Brain microvascular endothelial cell (primary cell): Measurements from ENCODE around the gene FYCO1.

Source experiments
- DNase-seq: peaks from one replicate; pipeline ENCODE4 v3.0.0-alpha.2; 2020
- H3K27ac ChIP-seq: fragments of 250-450 bp; sonication (Bioruptor Pico); 2 replicates; pipeline ENCODE4 v1.5.1; 2020; ENCODE audit warnings: mild to moderate bottlenecking, moderate library complexity
- H3K27me3 ChIP-seq: fragments of 250-450 bp; sonication (Bioruptor Pico); replicated peaks from 2 replicates; pipeline ENCODE4 v1.5.1; 2020; ENCODE audit warnings: mild to moderate bottlenecking
- H3K36me3 ChIP-seq: fragments of 250-450 bp; sonication (Bioruptor Pico); replicated peaks from 2 replicates; pipeline ENCODE4 v1.5.1; 2020; ENCODE audit warnings: mild to moderate bottlenecking
- H3K4me3 ChIP-seq: 2 replicates; pipeline ENCODE4 v1.5.1; 2011; ENCODE audit warnings: low read depth, mild to moderate bottlenecking, control low read depth, low read length, moderate library complexity
- in situ Hi-C: cut with HindIII; loops from 2 replicates; pipeline ENCODE4 v1.10.0; 2017; ENCODE audit warnings: low sequenced_read_pairs, low pct_ligation_motif_present
- TF ChIP-seq, protein P1 (sequence below): IDR thresholded peaks from 2 replicates; pipeline ENCODE4 v1.5.1; 2011; ENCODE audit warnings: low read depth, mild to moderate bottlenecking, moderate library complexity, low read length, control low read depth, inconsistent platforms; ENCODE audit errors: missing control alignments

FYCO1 gene

DNA sequence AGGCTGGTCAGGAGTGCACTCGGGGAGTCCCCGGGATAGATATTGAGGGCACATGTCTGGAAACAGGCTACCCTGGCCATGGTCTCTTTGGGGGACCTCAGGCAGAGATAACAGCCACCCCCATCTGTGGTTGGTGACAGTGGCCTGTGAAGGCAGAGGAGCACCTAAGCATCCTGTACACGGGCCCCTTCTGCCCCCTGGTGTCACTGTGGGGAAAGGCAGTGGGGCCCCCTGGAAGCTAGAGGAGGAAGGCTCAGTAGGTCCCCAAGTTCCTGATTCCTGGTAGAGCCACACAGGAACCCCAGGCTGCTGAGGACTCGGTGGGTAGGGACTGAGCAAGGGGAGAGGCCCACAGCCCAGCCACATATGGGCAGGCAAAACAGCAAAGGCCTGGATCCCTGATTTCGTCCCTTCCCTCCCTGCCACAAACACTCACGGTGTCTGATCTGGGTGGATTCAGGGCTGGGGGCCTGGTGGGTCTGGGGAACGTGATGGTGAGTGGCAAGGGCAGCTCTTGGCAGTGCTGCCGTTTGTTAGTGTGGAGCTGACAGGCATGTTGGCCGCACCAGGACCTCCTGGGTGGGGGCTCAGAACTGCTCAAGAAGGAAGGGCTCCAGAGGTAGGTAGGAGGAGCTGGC lies 66.5 kb downstream of the FYCO1 start:
- H3K27me3 ChIP-seq: no peaks in the 10 kb centered on the region
- TF ChIP-seq, protein P1, sequence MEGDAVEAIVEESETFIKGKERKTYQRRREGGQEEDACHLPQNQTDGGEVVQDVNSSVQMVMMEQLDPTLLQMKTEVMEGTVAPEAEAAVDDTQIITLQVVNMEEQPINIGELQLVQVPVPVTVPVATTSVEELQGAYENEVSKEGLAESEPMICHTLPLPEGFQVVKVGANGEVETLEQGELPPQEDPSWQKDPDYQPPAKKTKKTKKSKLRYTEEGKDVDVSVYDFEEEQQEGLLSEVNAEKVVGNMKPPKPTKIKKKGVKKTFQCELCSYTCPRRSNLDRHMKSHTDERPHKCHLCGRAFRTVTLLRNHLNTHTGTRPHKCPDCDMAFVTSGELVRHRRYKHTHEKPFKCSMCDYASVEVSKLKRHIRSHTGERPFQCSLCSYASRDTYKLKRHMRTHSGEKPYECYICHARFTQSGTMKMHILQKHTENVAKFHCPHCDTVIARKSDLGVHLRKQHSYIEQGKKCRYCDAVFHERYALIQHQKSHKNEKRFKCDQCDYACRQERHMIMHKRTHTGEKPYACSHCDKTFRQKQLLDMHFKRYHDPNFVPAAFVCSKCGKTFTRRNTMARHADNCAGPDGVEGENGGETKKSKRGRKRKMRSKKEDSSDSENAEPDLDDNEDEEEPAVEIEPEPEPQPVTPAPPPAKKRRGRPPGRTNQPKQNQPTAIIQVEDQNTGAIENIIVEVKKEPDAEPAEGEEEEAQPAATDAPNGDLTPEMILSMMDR: peak; percentile 93
- DNase-seq: no peak
- peaks cover 13% of the 10 kb centered on the region for H3K36me3 ChIP-seq
- in situ Hi-C loops: no loop called here
- no peak overlapping the region for H3K27ac ChIP-seq
- no peak overlapping the region for H3K4me3 ChIP-seq

DNA sequence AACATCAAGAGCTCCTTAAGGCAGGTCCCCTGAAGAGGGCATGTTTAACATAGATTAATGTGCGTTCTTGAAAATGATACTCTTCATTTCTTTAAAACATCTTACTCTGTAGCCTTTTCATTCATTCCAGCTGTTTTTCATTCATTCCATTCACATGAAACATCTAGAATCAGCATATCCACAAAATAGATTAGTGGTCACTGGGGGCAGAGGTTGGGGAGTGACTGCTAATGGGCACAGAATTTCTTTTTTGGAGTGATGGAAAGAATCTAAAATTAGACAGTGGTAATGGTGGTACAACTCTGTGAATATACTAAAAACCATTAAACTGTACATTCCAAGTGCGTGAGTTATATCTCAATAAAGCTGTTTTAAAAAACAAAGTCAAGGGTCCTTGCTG lies 67.7 kb downstream of the FYCO1 start:
- in situ Hi-C loops: no loop called here
- TF ChIP-seq, protein P1: no peak
- Histone ChIP-seq H3K27ac (no peak overlapping the region), H3K36me3 (peaks cover 22% of the 10 kb centered on the region), H3K27me3 (no peaks in the 10 kb centered on the region), H3K4me3 (no peak overlapping the region)
- no peak for DNase-seq

DNA sequence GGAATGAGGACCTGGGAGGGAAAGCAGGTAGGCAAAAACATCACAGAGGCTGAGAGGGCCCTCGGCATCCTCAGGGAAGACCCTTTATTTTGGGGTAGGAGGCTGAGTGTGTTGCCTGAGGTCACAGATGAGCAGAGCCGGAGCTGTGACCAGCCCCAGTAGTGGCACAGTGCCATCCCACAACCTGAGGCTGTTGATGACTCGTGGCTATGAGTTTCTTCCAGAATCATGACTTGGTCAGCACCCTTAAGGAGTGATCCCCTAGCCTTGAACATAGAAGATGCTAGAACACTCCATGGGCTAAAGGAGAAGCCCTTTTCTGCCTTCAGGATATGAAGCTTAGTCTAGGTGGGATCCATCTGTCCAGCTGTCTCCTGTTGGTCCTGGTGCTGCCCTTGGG lies 71.9 kb downstream of the FYCO1 start:
- peak; percentile 22 for DNase-seq
- TF ChIP-seq, protein P1: no peak
- Histone ChIP-seq H3K36me3 (peaks cover 15% of the 10 kb centered on the region), H3K4me3 (no peak overlapping the region), H3K27ac (no peak overlapping the region), H3K27me3 (no peaks in the 10 kb centered on the region)
- in situ Hi-C loops: no loop called here

DNA sequence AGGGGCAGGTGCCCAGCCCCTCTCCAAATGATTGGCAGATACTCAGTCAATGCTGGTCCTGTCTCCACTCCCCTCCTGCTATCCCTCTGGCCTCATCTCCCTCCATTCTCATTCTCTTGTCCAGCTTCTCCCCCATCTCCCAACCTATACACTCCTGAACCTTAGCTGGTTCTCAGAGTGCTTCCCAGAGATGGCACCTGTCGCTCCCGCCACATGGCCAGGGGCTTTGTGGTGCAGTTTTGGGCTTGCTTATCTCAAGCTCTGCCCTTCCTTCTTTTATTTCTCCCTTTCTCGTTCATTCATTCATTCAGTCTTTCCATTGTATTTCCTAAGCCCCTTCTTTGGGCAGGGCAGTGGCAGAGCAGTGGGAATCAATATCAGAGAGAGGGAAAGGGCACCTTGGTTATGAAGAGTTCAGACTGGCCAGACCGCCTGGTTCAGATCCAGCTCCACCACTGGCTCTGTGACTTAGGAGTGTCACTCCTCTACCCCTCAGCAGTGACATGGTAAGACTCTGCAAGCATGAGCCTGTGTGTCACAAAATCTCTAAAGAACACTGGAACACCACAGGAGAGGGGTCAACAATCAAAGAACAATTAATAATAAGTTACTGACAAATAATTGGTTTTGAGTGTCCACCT lies 72.6 kb downstream of the FYCO1 start:
- in situ Hi-C loops: no loop called here
- no peak overlapping the region for H3K4me3 ChIP-seq
- no peak overlapping the region for H3K27ac ChIP-seq
- TF ChIP-seq, protein P1: no peak
- H3K36me3 ChIP-seq: peaks cover 15% of the 10 kb centered on the region
- no peak for DNase-seq
- H3K27me3 ChIP-seq: no peaks in the 10 kb centered on the region

DNA sequence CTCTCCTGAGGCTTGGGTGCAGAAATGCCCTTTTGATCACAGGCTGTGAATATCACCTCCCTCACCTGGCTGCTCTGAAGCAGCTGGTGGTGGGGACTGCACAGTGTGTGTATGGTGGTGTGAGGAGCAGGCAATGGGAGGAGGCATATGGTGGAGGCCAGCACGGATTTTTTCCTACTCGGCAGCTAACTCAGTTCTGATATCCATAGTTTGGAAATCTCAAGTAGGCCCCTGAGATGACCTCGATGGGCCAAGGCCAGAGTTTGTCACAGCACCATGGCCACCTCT lies 73.6 kb downstream of the FYCO1 start:
- Histone ChIP-seq H3K36me3 (peaks cover 15% of the 10 kb centered on the region), H3K4me3 (no peak overlapping the region), H3K27ac (no peak overlapping the region), H3K27me3 (no peaks in the 10 kb centered on the region)
- TF ChIP-seq, protein P1: no peak
- in situ Hi-C loops: no loop called here
- no peak for DNase-seq
